ENCODE results near the gene MRPS2.

The MRPS2 gene

DNA sequence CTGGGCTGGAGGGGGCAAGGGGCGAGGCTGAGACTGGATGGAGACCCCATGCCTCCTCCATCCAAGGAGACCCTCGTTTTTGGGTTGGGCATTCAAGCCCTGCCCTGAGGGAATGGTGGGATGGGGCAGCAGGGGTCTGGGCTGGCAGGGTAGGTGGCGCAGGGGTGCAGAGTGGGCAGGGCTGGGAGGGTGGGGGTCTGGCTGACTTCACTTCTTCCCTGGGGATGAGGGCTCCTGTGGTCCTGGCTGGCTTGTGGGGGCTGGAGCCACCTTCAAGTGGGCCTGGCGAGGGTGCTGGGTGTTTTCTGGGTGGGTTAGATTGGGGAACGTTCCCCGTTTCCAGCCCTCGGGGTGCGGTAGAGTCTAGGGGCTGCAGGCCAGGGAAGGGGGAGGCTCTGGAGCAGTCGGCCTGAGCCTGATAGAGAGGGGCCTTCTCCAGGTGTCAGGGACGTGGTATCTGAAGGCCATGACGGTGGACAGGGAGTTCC is 21.2 kb downstream of the MRPS2 start:
- TF ChIP-seq, protein P1, sequence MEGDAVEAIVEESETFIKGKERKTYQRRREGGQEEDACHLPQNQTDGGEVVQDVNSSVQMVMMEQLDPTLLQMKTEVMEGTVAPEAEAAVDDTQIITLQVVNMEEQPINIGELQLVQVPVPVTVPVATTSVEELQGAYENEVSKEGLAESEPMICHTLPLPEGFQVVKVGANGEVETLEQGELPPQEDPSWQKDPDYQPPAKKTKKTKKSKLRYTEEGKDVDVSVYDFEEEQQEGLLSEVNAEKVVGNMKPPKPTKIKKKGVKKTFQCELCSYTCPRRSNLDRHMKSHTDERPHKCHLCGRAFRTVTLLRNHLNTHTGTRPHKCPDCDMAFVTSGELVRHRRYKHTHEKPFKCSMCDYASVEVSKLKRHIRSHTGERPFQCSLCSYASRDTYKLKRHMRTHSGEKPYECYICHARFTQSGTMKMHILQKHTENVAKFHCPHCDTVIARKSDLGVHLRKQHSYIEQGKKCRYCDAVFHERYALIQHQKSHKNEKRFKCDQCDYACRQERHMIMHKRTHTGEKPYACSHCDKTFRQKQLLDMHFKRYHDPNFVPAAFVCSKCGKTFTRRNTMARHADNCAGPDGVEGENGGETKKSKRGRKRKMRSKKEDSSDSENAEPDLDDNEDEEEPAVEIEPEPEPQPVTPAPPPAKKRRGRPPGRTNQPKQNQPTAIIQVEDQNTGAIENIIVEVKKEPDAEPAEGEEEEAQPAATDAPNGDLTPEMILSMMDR (IDR thresholded peaks at IDR 0.05; ENCODE audit: low read depth, low read length): no peak
- no peak for DNase-seq (ENCODE audit: extremely low read depth, low read depth)

DNA sequence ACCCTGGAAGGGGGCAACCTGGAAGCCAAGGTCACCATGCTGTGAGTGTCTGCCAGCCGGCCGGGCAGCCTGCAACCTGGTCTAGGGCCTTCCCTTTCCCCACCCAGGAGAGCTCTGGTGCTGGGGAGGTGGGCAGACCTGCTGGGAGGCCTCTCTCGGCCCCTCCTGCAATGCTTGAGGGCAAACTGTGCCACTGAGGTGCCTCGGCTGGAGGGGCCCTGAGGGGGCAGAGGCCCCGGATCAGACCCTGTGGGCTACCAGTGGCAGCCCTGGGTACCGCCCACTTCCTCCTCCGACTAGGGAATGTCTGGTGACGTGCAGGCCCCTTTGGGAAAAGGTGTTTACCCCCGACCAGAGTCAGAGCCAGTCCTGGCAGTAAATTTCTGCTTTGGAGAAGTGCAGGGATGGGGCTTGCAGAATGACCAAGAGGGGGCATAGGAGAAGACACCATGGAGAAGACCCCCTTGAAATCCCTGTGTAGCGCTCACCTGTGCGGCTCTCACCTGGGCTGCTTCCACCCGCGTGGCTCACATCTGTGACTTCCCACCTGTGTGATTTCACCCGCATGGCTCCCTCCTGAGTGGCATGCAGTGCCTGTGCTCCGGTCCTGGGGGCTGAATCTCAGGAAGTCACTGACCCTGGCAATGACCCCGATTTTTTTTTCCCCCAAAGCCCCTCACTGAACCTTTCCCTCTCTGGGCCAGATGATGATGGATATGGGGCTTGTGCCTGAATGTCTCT is 21.8 kb downstream of the MRPS2 start:
- no peak for DNase-seq (ENCODE audit: extremely low read depth, low read depth)
- TF ChIP-seq, protein P1 (IDR thresholded peaks at IDR 0.05; ENCODE audit: low read depth, low read length): no peak

DNA sequence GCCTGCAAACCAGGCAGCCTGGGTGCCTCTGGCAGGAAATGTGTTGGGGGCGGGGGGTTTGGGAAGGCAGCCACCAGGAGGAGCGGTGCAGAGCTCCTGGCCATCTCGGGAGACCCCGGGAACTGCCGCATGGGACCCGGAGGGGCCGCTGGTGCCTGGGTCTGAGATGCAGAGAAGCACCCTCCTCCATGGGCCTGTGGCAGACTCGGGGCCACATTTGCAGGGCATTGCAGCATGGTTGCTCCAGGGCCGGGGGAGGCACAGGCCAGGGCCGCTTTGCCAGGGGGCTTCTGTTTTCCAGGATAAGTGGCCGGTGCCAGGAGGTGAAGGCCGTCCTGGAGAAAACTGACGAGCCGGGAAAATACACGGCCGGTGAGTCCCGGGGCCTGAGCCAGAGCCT is 22.4 kb downstream of the MRPS2 start:
- DNase-seq (ENCODE audit: extremely low read depth, low read depth): no peak
- TF ChIP-seq, protein P1 (IDR thresholded peaks at IDR 0.05; ENCODE audit: low read depth, low read length): no peak

DNA sequence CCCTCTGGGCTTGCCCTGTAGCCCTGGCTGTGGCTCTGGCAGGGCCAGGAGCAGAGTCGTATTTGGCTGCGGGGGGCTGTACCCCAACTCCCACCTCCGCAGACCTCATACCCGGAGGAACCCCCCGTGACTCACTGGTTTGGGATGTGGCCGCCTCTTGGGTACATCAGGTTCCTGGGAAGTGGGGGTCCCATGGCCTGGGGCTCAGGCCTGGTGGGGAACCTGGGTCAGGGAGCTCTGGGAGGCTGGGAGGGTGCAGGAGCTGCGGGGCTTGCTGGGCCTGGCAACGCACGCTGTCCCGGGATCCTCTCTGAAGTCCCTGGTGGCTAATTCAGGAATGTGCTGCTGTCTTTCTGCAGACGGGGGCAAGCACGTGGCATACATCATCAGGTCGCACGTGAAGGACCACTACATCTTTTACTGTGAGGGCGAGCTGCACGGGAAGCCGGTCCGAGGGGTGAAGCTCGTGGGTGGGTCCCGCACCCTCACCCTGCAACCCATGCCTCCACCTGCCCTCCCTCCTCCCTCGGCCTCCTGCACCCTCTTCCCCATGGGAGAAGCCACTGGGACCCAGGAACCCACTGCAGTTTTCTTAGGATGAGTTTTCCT is 23.1 kb downstream of the MRPS2 start:
- no peak for DNase-seq (ENCODE audit: extremely low read depth, low read depth)
- TF ChIP-seq, protein P1 (IDR thresholded peaks at IDR 0.05; ENCODE audit: low read depth, low read length): no peak

DNA sequence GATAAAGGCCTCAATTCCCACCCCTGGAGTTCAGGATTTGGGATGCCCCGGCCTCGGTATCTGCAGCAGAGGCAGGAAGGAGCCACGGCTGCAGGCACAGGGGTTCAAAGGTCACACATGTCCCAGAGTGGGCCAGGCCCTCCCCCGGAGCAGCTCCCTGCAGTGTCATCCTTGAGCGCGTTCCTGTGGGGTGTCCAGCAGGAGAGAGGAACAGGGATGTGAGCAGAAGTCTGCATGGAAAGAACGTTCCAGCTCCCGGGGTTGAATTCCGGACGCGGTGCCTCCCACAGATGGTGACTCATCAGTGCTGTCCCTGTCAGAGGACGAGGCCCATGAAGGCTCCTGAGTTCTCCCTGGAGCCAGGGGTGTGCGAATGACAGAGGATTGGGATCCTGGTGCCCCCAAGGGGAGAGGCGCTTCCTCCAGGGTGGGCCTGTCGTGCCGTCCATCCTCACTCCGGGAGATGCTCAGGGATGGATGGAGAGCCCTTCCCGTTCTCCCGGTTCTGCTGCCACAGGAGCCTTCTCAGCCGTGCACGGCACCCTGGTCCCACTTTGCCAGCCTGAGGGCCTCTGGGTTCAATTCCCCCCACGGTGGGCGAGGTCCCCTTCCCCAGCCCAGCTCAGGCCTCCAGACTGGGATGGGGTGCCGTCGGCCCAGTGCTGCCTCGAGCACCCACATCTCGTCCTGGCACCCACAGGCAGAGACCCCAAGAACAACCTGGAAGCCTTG is 23.8 kb downstream of the MRPS2 start:
- no peak for DNase-seq (ENCODE audit: extremely low read depth, low read depth)
- TF ChIP-seq, protein P1 (IDR thresholded peaks at IDR 0.05; ENCODE audit: low read depth, low read length): no peak

DNA sequence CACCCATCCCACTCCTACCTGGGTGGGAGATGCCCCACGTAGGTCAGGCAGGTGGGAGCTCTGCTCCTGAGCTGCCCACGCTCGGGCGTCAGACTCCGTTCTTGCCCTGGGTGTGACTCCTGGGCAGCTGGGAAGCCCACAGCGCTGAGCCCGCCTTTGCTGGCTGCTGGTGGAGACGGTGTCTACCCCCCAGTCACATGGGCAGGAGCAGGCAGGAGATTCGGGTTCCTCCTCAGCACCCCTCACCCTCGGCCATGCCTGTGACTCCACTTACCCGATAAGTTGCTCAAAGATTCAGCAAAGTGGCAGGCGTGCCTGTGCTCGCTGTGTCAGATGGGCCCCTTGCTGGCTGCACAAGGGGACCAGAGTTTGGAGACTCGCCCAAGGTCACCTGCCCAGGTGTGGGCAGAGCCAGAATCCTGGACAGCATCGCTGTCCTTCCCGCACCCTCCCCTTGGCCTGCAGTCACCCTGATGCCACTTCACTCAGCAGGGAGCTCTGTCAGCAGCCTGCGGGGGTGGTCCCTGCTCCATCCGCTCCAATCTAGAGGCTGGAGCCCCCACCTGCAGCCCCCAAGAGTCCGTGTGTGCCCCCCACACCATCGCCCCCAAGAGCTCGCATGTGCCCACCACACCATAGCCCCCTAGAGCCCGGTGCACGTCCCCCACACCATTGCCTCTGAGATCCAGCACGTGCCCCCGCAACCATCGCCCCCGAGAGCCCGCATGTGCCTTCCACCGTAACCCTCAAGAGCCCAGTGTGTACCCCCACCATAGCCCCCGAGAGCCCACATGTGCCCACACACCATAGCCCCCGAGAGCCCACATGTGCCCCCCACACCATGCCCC is 25.0 kb downstream of the MRPS2 start:
- TF ChIP-seq, protein P1 (IDR thresholded peaks at IDR 0.05; ENCODE audit: low read depth, low read length): no peak
- no peak for DNase-seq (ENCODE audit: extremely low read depth, low read depth)

Data from AG09319 (cell line).